IMR-90 (cell line): Measurements from ENCODE around the gene ERC2. TPM values are rescaled to one million over a fixed set of nuclear protein-coding genes. Genes with fewer than 3 reads are reported as not detected.

ENCODE experiments used
- ATAC-seq: fragments of 200-7000 bp; cut with Tn5 transposase; 2 replicates; pipeline ENCODE4 v1.9.1; 2020; ENCODE audit warnings: low read depth, mild to moderate bottlenecking, moderate library complexity
- BruUV-seq: library from RNA; stranded (reverse); fragments of 400-500 nt; replicated peaks from 2 replicates; lab custom pipeline; 2021; lab: Mats Ljungman, UMichigan
- CTCF ChIA-PET: fragments of 300-600 bp; formaldehyde crosslinking; extraction: SDS; loops from one replicate; lab custom pipeline; 2021; ENCODE audit warnings: antibody characterized with exemption; lab: Yijun Ruan, JAX
- POLR2A ChIA-PET: fragments of 300-600 bp; sonication (Branson Sonifier 250); formaldehyde crosslinking; loops from one replicate; lab custom pipeline; 2022; ENCODE audit warnings: antibody characterized with exemption; ENCODE audit not compliant: unreplicated experiment; lab: Charles Lee
- DNase-seq: peaks from one replicate; pipeline ENCODE4 v3.0.0; 2013
- H2AFZ ChIP-seq: replicated peaks from 2 replicates; pipeline ENCODE3; 2013; ENCODE audit warnings: low read length, mild to moderate bottlenecking; ENCODE audit not compliant: poor library complexity
- H2AK5ac ChIP-seq: 2 replicates; pipeline ENCODE4 v1.6.1; 2013; ENCODE audit warnings: low read depth, low read length, inconsistent platforms
- H2AK9ac ChIP-seq: replicated peaks from 2 replicates; pipeline ENCODE3; 2013; ENCODE audit warnings: mild to moderate bottlenecking, low read depth, low read length, moderate library complexity; ENCODE audit not compliant: poor library complexity
- H2BK120ac ChIP-seq: 2 replicates; pipeline ENCODE4 v1.6.1; 2013; ENCODE audit warnings: low read depth, low read length, inconsistent platforms
- H2BK15ac ChIP-seq: 3 replicates; pipeline ENCODE4 v1.6.1; 2013; ENCODE audit warnings: low read depth, low read length, inconsistent platforms
- H2BK20ac ChIP-seq: 2 replicates; pipeline ENCODE4 v1.6.1; 2013; ENCODE audit warnings: low read depth, mild to moderate bottlenecking, inconsistent platforms, low read length, moderate library complexity
- H2BK5ac ChIP-seq: 2 replicates; pipeline ENCODE4 v1.6.1; 2013; ENCODE audit warnings: mild to moderate bottlenecking, low read depth, low read length, inconsistent platforms; ENCODE audit not compliant: poor library complexity, severe bottlenecking
- H3K14ac ChIP-seq: replicated peaks from 2 replicates; pipeline ENCODE4 v1.6.1; 2013; ENCODE audit warnings: low read depth, low read length, inconsistent platforms
- H3K18ac ChIP-seq: 2 replicates; pipeline ENCODE4 v1.6.1; 2013; ENCODE audit warnings: low read depth, low read length, control low read depth
- H3K23ac ChIP-seq: 2 replicates; pipeline ENCODE4 v1.6.1; 2013; ENCODE audit warnings: low read depth, low read length, inconsistent platforms
- H3K27ac ChIP-seq: 2 replicates; pipeline ENCODE4 v1.5.1; 2013; ENCODE audit warnings: mild to moderate bottlenecking, control low read depth, low read length; ENCODE audit not compliant: insufficient read depth
- H3K27me3 ChIP-seq: 2 replicates; pipeline ENCODE4 v1.6.1; 2013; ENCODE audit warnings: low read length; ENCODE audit not compliant: control insufficient read depth, insufficient read depth
- H3K36me3 ChIP-seq: 2 replicates; pipeline ENCODE4 v1.6.1; 2013; ENCODE audit warnings: low read length, mixed read lengths; ENCODE audit not compliant: control insufficient read depth, insufficient read depth
- H3K4ac ChIP-seq: 2 replicates; pipeline ENCODE4 v1.6.1; 2013; ENCODE audit warnings: low read depth, low read length, inconsistent platforms
- H3K4me1 ChIP-seq: 2 replicates; pipeline ENCODE4 v1.6.1; 2013; ENCODE audit warnings: low read length, mixed read lengths; ENCODE audit not compliant: control insufficient read depth, insufficient read depth
- H3K4me2 ChIP-seq: 2 replicates; pipeline ENCODE4 v1.6.1; 2013; ENCODE audit warnings: low read depth, mild to moderate bottlenecking, control low read depth, low read length, moderate library complexity
- H3K4me3 ChIP-seq: 2 replicates; pipeline ENCODE4 v1.5.1; 2013; ENCODE audit warnings: low read depth, mild to moderate bottlenecking, control low read depth, low read length, moderate library complexity; ENCODE audit not compliant: insufficient read depth
- H3K56ac ChIP-seq: 2 replicates; pipeline ENCODE4 v1.6.1; 2013; ENCODE audit warnings: low read length, inconsistent platforms; ENCODE audit not compliant: insufficient read depth; ENCODE audit errors: extremely low read depth
- H3K79me1 ChIP-seq, 2 experiments: 2 replicates each; pipeline ENCODE4 v1.6.1; 2013; ENCODE audit warnings: low read length in 2 of 2, inconsistent platforms in 1 of 2, low read depth in 1 of 2
- H3K9ac ChIP-seq: 2 replicates; pipeline ENCODE4 v1.6.1; 2013; ENCODE audit warnings: low read depth, low read length, control low read depth
- H3K9me1 ChIP-seq: 2 replicates; pipeline ENCODE4 v1.6.1; 2013; ENCODE audit warnings: low read length, inconsistent platforms; ENCODE audit not compliant: insufficient read depth
- H3K9me3 ChIP-seq: 2 replicates; pipeline ENCODE4 v1.6.1; 2013; ENCODE audit warnings: low read length; ENCODE audit not compliant: control insufficient read depth, insufficient read depth
- H4K20me1 ChIP-seq: 2 replicates; pipeline ENCODE4 v1.6.1; 2013; ENCODE audit warnings: low read length, inconsistent platforms; ENCODE audit not compliant: insufficient read depth
- H4K5ac ChIP-seq: 2 replicates; pipeline ENCODE4 v1.6.1; 2013; ENCODE audit warnings: mild to moderate bottlenecking, low read depth, low read length, control low read depth
- H4K8ac ChIP-seq, 2 experiments: 2 replicates each; pipeline ENCODE4 v1.6.1; 2013; ENCODE audit warnings: low read depth in 2 of 2, low read length in 2 of 2, control low read depth in 1 of 2, inconsistent platforms in 1 of 2
- H4K91ac ChIP-seq: 2 replicates; pipeline ENCODE4 v1.6.1; 2013; ENCODE audit warnings: low read depth, low read length, inconsistent platforms; ENCODE audit not compliant: insufficient read depth
- BHLHE40 ChIP-seq: fragments of 150-350 bp; IDR thresholded peaks from 2 replicates; pipeline ENCODE4 v1.6.1; 2016; ENCODE audit warnings: mild to moderate bottlenecking, low read depth, low read length
- CEBPB ChIP-seq: IDR thresholded peaks from 2 replicates; pipeline ENCODE4 v1.6.1; 2012; ENCODE audit warnings: low read depth, low read length, improper control_type of control experiment
- CHD1 ChIP-seq: IDR thresholded peaks from 2 replicates; pipeline ENCODE4 v1.6.1; 2012; ENCODE audit warnings: low read depth, low read length, improper control_type of control experiment
- CTCF ChIP-seq: conservative IDR thresholded peaks from 2 replicates; pipeline ENCODE4 v1.5.1; 2012; ENCODE audit warnings: mild to moderate bottlenecking, low read depth, low read length, improper control_type of control experiment
- ELK1 ChIP-seq: fragments of 150-350 bp; IDR thresholded peaks from 2 replicates; pipeline ENCODE4 v1.6.1; 2016; ENCODE audit warnings: low read depth, mild to moderate bottlenecking, low read length, moderate library complexity, borderline replicate concordance
- FOS ChIP-seq: fragments of 150-350 bp; IDR thresholded peaks from 2 replicates; pipeline ENCODE4 v1.6.1; 2016; ENCODE audit warnings: low read depth, low read length
- MAFK ChIP-seq: IDR thresholded peaks from 2 replicates; pipeline ENCODE4 v1.6.1; 2012; ENCODE audit warnings: low read depth, low read length, improper control_type of control experiment
- MAZ ChIP-seq: IDR thresholded peaks from 2 replicates; pipeline ENCODE4 v1.6.1; 2012; ENCODE audit warnings: low read depth, mild to moderate bottlenecking, low read length, improper control_type of control experiment, moderate library complexity, borderline replicate concordance
- MXI1 ChIP-seq: IDR thresholded peaks from 2 replicates; pipeline ENCODE4 v1.6.1; 2012; ENCODE audit warnings: low read depth, mild to moderate bottlenecking, low read length, moderate library complexity, borderline replicate concordance
- NFE2L2 ChIP-seq: fragments of 150-350 bp; IDR thresholded peaks from 2 replicates; pipeline ENCODE4 v1.6.1; 2016; ENCODE audit warnings: low read depth, mild to moderate bottlenecking, low read length
- POLR2A ChIP-seq: IDR thresholded peaks from 2 replicates; pipeline ENCODE4 v1.6.1; 2012; ENCODE audit warnings: mild to moderate bottlenecking, low read depth, low read length
- RAD21 ChIP-seq: IDR thresholded peaks from 2 replicates; pipeline ENCODE4 v1.6.1; 2012; ENCODE audit warnings: low read length, improper control_type of control experiment
- RCOR1 ChIP-seq: IDR thresholded peaks from 2 replicates; pipeline ENCODE4 v1.6.1; 2012; ENCODE audit warnings: mild to moderate bottlenecking, low read length, improper control_type of control experiment; ENCODE audit not compliant: insufficient replicate concordance
- RFX5 ChIP-seq: IDR thresholded peaks from 2 replicates; pipeline ENCODE4 v1.8.0; 2012; ENCODE audit warnings: low read depth, mild to moderate bottlenecking, low read length, moderate library complexity
- SMC3 ChIP-seq: fragments of 150-350 bp; IDR thresholded peaks from 2 replicates; pipeline ENCODE4 v1.6.1; 2016; ENCODE audit warnings: low read depth, mild to moderate bottlenecking, antibody characterized with exemption, low read length, moderate library complexity
- USF2 ChIP-seq: fragments of 150-350 bp; IDR thresholded peaks from 2 replicates; pipeline ENCODE4 v1.6.1; 2017; ENCODE audit warnings: mild to moderate bottlenecking, antibody characterized with exemption, low read length, low read depth
- WGBS, 2 experiments: methylation state at CpG; one replicate each; pipeline versions ENCODE4 v1.1.5 to v1.1.7; 2013; ENCODE audit warnings: missing lambda C conversion rate in 2 of 2; ENCODE audit not compliant: insufficient read length in 1 of 2; ENCODE audit errors: extremely low coverage in 2 of 2; 5-methylcytosine and 5-hydroxymethylcytosine counted together
- dilution Hi-C: fragments of 300-500 bp; cut with HindIII; formaldehyde crosslinking; loops from one replicate; pipeline ENCODE4 v1.14.3; 2018; ENCODE audit warnings: low sequenced_read_pairs; ENCODE audit not compliant: unreplicated experiment
- in situ Hi-C: fragments of 300-500 bp; cut with MboI; formaldehyde crosslinking; loops from 3 replicates; pipeline ENCODE4 v1.14.3; 2019; ENCODE audit warnings: low sequenced_read_pairs, inconsistent platforms, mixed read lengths
- intact Hi-C: fragments of 100-400 bp; cut with micrococcal nuclease; formaldehyde crosslinking; loops from 2 replicates; pipeline ENCODE4 v1.10.0; 2022
- polyA plus RNA-seq, 3 experiments: library from polyadenylated mRNA; depleted of rRNA; stranded (reverse); fragments of >200 nt; gene quantifications; 2 replicates each; pipeline ENCODE4 v1.2.3, GENCODE V29; 2012; ENCODE audit warnings: low replicate concordance in 1 of 3
- total RNA-seq: library from RNA; depleted of rRNA; stranded (reverse); fragments of >200 nt; gene quantifications from 2 replicates; pipeline ENCODE4 v1.2.3, GENCODE V29; 2012

The ERC2 gene
- total and polyA plus RNA-seq, 2 of the 4 experiments (the other 2 are of a cell fraction), result 0.17 to 0.18 TPM

GRCh38 chr3:55731741-55732140 is 736.5 kb downstream of the ERC2 start:
- Histone ChIP-seq H3K36me3 (no peaks in the 10 kb centered on the region), H4K8ac (no peak overlapping the region), H3K14ac (no peak overlapping the region), H3K27ac (no peak overlapping the region), H2AK5ac (no peak overlapping the region), H3K4ac (no peak overlapping the region), H2AFZ (no peak overlapping the region), H3K23ac (no peak overlapping the region), H2AK9ac (no peak overlapping the region), H3K56ac (no peak overlapping the region), H3K4me1 (no peaks in the 10 kb centered on the region; the same call in 1 of the 2 replicates), H4K5ac (no peak overlapping the region), H3K18ac (no peak overlapping the region), H3K79me1 (no peaks in the 10 kb centered on the region), H3K9ac (no peak overlapping the region), H3K4me3 (no peak overlapping the region), H3K4me2 (no peak overlapping the region), H2BK15ac (no peak overlapping the region), H4K91ac (no peak overlapping the region), H2BK120ac (no peak overlapping the region), H2BK20ac (no peak overlapping the region; the same call in 1 of the 2 replicates), H3K9me1 (no peaks in the 10 kb centered on the region), H2BK5ac (no peak overlapping the region), H4K20me1 (no peaks in the 10 kb centered on the region), H3K27me3 (no peaks in the 10 kb centered on the region; the same call in none of the 2 replicates), H3K9me3 (no peaks in the 10 kb centered on the region)
- peak; percentile 17 for DNase-seq
- WGBS, 2 experiments, result no CpG with 5 or more reads among the region's 3 CpGs
- BruUV-seq, result no TSS peak
- dilution Hi-C loops, result no loop called here
- TF ChIP-seq BHLHE40 (no peak), USF2 (no peak), MAZ (no peak), CHD1 (no peak), MXI1 (no peak), FOS (no peak), ELK1 (no peak), RAD21 (no peak), MAFK (no peak), POLR2A (no peak), RCOR1 (no peak), CTCF (no peak), RFX5 (no peak), NFE2L2 (no peak), CEBPB (no peak), SMC3 (no peak)
- intact Hi-C loops, result no loop called here
- in situ Hi-C loops, result no loop called here
- CTCF ChIA-PET, result no interaction called here
- POLR2A ChIA-PET, result no interaction called here
- ATAC-seq, result peak; percentile 57
